Dermis microvascular lymphatic vessel endothelial cell (primary cell): ENCODE measurements around the gene MED12L. TPM values are rescaled to one million over a fixed set of nuclear protein-coding genes. Genes with fewer than 3 reads are reported as not detected.

Experiments used
- total RNA-seq: library from RNA; depleted of rRNA; stranded (reverse); fragments of >200 nt; gene quantifications from 2 replicates; pipeline ENCODE4 v1.2.1, GENCODE V29; 2014

Gene MED12L
- total RNA-seq, 1 donor from 2014 or later = 0.13 TPM

Other genes starting within 250 kb of the MED12L start
- gene MINDY4B, start 180.2 kb upstream of the MED12L start, total RNA-seq = not detected in 2 replicates
- not detected in 2 replicates for gene CLRN1, start 112.9 kb upstream of the MED12L start, total RNA-seq
- gene GPR171, start 117.6 kb downstream of the MED12L start, total RNA-seq = not detected in 2 replicates
- gene P2RY14, start 192.9 kb downstream of the MED12L start, total RNA-seq = not detected in 2 replicates
- under 0.01 TPM in 1 of 2 replicates, not detected in the other for gene GPR87, start 231.2 kb downstream of the MED12L start, total RNA-seq
- gene P2RY13, start 243.9 kb downstream of the MED12L start, total RNA-seq = not detected in 2 replicates